NCI-H510A (cell line): Measurements from ENCODE around the gene RAB8B.
"Not testable (repeated sequence)": the region's sequence is repeated elsewhere in the genome, so short reads cannot be mapped to it uniquely, and the experiment has no call there.

Experiments
- DNase-seq: peaks from one replicate; lab custom pipeline; 2025; lab: John Stamatoyannopoulos, UW

Gene RAB8B

GRCh38 chr15:63237086-63237485, 47.7 kb downstream of the RAB8B start:
- not testable (repeated sequence) for DNase-seq

DNA sequence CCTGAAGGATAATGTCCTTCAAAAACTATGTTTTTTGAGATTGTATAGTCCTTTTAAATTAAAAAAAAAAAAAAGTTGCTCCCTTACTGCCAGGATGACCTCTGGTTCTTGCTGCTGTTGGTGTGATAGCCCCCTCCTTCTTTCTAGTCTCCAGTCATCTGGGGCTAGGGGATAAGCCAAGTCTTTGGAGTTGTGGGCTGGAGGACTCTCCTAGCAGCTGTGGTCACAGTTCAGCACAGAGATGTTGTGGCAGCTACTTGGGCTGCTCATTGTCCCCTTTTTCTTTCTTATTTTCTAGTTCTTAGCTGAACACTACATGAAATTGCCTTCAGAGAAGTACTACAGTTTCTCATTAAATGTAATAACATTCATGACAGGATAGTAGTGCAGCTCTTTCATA, 48.8 kb downstream of the RAB8B start:
- no peak for DNase-seq

GRCh38 chr15:63238796-63239195, 49.4 kb downstream of the RAB8B start:
- no peak for DNase-seq

DNA sequence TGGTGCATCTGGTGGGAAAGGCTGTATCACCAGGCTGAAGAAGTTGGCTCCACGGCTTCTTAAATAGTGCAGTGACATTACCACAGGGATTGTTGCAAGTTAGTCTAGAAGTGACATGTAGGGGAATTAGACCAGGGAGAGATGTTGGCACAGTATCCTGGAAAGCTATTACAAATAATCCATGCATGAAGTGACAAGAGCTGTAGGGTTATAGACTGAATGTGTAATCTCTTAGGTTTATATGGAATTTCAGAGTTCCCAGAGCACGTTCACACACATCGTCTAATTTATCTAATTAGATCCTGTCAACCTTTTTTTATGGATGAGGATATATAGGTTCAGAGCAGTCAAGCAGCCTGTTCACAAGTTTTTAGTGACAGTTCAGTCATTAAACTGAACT, 50.7 kb downstream of the RAB8B start:
- no peak for DNase-seq

GRCh38 chr15:63241316-63241715, 51.9 kb downstream of the RAB8B start:
- no peak for DNase-seq

DNA sequence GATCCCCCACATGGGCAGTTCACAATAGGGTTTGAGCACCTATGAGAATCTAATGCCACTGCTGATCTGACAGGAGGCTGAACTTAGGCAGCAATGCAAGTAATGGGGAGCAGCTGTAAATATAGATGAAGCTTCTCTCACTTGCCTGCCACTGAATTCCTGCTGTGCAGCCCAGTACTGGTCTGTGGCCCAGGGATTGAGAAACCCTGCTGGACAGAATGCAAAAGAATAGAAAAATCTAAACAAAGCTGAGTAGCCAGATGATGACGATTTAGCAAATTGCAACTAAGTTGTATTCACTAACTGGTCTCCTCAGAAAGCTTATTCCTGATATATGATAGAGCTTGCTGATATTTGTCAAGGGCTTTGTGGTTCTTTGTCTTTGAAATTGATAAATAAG, 53.7 kb downstream of the RAB8B start:
- DNase-seq = no peak

DNA sequence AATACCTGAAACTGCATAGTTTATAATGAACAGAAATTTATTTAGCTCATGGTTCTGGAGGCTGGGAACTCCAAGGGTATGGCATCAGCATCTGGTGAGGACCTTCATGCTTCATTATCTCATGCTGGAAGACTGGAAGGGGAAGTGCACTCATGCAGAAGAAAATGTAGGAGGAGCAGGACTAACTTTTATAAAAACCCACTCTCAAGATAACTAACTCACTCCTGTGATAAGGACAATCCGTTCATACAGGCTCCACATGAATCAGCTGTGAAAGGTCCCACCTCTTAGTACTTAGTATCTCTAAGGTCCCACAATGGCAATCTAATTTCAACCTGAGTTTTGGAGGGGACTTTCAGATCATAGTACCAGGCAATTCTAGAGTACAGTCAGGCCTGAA, 54.4 kb downstream of the RAB8B start:
- no peak for DNase-seq

DNA sequence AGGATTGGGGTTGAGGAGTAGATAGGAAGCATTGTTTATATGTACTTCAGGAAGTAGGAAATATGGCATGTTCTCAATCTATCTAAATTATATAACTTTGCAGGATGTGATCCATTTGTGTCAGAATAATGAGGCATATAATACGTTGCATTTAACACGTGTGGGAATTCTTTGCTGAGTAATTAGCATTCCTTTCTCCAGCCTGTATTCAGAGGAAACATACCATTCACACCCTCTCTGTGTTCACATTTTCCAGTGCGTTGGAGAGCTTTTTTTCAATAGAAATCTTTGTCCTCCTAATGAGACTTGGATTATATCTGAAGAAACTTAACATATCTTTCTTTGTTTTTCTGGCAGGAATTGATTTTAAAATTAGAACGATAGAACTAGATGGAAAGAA, 55.0 kb downstream of the RAB8B start:
- no peak for DNase-seq

- no peak for DNase-seq
These were observed 55.7 kb downstream of the RAB8B start for GRCh38 chr15:63244976-63245645.

DNA sequence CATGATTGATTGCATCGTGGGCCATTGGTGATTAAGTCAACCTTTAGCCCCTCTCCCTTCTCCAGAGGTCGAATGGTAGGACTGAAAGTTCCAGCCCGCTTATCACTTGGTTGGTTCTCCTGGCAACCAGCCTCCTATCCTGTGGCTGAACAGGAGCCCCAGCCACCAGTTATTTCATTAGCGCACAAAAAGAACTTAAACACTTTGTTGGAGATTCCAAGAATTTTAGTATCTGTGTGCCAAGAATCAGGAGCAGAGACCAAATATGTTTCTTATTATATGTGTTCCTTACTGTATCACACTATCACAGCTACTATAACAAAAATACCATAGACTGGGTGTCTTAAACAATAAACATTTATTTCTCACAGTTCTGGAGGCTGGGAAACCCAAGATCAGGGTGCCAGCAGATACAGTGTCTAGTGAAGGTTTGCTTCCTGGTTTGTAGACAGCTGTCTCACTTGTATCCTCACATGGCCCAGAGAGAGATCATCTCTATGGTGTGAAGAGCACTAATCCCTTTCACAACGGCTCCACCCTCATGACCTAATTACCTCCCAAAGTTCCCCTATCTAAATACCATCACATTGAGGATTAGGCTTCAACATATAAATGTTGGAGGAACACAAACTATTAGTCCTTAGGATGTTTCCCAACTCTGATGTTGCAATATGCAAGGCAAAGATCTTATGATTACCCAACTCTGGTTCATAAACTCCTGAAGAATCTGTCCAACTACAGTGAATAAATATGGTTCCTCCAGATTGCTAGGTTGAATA, 57.5 kb downstream of the RAB8B start:
- DNase-seq = no peak

DNA sequence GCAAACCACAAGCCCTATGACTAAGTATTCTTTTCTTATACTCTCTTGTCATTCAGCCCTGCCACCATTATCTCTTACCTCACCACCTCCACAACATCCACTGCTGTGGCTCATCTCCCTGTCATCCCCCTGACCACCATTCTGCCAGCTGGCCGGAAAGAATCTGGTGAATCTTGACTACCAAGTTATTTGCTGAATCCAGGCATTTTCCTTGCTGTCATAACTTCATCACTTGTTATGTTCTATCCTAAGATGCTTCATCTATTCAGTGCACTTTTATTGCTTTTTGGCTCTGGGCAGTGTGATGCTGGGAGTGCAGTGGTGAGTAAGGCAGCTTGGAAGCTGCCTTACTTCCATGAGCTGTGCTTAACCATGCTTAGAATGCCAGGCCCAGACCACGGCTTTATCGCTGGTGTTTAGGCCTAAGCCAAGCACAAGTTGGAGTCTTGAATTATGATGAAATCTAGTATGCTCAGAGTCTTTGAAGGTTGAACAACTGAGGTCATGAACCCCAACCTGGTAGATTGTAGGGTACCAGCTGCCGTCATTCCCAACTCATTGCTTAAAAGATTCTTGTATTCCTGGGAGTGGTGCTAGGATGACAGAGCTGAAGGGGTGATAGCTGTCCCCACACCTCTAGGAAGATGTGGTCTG, 61.0 kb downstream of the RAB8B start:
- DNase-seq = no peak

- DNase-seq = no peak
These were observed 62.3 kb downstream of the RAB8B start for GRCh38 chr15:63251701-63252100.

- DNase-seq = no peak
These were observed 62.9 kb downstream of the RAB8B start for GRCh38 chr15:63252292-63252691.

- DNase-seq = no peak
These were observed 65.6 kb downstream of the RAB8B start for GRCh38 chr15:63254991-63255390.

DNA sequence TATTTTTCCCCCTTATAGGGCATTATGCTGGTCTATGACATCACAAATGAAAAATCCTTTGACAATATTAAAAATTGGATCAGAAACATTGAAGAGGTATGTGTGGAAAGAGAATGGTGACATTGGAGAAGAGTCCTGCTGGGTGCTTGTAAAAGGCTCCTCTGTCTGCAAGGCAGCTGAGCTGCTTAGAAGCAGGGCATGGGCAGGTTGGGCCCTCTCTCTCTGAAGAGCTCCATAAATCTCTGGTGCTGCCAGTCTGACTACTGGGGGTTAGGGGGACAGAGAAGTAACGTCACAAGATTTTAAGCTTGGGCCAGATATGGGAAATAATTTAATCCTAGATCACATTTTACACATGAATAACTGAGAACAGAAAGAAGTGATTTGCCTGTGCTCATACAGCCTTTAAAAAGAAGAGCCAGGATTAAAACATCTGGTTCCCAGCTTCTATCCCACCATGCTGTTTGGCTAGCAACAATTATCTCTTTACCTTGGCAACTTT, 66.1 kb downstream of the RAB8B start:
- no peak for DNase-seq

- no peak for DNase-seq
These were observed 67.2 kb downstream of the RAB8B start for GRCh38 chr15:63256433-63257274.

DNA sequence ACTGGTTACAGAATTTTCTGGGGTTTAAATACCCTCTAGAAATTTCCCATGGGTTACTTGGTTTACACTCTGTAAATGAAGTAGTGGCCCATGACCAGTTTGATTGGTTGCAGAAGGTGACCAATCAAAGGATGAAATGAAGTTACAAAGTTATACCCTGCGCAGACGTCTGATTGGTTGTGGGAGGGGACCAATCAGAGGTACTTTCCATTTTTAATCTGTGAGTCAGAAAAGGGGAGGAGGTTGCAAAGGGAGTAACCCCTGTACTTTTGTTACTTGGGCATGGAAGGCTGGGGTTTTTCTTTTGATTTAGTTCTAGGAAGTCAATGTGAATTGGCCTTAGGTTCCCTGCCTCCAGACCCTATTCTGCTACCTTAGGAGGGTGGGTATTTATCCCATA, 69.3 kb downstream of the RAB8B start:
- no peak for DNase-seq

DNA sequence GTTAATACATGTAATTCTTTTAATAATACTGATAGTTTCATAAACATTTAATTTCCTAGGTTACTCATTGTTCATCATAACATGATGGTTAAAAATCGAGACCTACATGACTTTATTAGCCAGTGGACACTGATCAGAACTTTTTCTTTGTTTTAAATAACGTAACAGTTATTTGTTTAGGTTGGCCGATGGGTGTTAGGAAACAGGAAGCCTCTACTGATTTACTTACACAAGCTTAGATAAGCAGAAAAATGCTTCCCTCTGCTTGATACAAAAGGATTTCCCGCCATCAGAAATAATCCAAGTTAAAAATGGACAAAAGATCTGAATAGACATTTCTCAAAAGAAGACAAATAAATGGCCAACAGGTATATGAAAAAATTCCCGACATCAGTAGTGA, 71.4 kb downstream of the RAB8B start:
- DNase-seq = no peak

GRCh38 chr15:63261311-63261710, 71.9 kb downstream of the RAB8B start:
- no peak for DNase-seq

GRCh38 chr15:63263519-63263918, 74.1 kb downstream of the RAB8B start:
- no peak for DNase-seq

DNA sequence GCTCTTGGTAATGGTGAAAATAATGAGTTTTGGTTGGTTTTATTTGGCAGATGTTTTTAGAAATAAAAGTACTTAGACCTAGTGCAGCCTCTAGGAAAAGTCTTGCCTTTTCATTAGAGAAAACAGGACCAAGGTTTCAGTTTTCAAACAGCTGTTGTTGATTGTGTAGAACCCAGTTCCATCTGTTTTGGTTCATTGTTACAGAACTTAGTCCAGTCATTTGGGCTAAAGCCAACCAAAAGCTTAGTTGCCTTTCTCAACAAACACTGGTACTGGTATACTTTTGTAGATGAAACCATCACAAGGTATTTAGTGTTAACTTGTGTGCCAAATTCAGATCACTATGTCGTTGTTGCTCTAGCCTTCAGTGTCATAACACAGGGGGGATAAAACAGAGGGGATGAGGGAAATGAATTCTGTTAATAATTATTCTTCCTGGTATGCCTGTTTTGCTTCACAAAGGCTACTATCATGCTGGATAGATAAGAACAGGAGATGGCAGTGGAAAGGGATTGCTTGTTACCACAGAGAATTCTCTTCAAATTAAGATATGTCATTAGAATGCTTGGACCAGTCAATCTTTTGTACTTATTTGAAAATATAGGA, 75.4 kb downstream of the RAB8B start:
- DNase-seq = no peak

DNA sequence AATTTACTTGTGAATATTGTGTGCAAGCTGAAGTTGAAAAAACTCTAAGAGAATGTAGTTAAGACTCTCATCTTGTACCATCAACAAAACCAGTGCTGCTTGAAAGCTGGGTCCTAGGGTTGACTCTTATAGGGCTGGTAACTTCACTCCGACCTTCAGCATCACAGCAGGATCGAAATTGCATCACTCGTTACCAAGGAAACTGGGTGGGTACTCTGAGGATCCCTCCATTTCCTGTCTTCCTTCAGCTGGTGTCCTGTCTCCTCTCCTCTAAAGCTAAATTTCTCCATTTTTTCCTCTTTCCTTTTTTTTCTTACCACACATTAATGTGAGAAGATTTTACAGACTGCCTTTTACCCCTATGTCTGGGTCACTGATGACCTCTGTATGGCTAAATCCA, 85.0 kb downstream of the RAB8B start:
- DNase-seq = no peak
